NCI-H146 (cell line): ENCODE data around the gene CCDC6.

ENCODE experiments used
- DNase-seq: peaks from one replicate; lab custom pipeline; 2025; lab: John Stamatoyannopoulos, UW

CCDC6 gene

DNA sequence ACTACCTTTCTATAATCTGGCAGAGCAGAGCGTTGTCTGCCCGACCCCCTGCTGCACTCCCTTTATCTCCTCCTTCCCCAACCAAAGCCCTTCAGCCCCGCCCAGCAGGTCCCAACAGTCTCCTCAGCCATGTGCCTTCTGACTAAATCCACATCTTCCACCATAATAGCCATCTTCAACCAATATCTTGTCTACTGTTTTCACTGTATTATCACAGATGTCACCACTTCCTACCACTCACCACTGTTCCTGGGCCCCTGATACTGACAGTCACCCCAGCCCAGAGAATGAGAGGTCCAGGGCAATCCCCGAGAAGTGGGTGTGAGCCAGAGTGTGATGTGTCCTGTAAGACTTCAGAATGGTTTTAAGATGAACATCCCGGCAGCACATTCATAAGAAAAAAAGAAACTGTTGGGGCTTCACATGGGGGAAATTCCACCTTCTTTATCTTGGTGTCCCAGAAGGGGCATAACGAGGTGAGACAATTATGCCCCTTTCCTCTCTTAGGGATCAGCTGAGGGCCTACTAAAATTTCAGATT lies 25.3 kb downstream of the CCDC6 start:
- DNase-seq = no peak

DNA sequence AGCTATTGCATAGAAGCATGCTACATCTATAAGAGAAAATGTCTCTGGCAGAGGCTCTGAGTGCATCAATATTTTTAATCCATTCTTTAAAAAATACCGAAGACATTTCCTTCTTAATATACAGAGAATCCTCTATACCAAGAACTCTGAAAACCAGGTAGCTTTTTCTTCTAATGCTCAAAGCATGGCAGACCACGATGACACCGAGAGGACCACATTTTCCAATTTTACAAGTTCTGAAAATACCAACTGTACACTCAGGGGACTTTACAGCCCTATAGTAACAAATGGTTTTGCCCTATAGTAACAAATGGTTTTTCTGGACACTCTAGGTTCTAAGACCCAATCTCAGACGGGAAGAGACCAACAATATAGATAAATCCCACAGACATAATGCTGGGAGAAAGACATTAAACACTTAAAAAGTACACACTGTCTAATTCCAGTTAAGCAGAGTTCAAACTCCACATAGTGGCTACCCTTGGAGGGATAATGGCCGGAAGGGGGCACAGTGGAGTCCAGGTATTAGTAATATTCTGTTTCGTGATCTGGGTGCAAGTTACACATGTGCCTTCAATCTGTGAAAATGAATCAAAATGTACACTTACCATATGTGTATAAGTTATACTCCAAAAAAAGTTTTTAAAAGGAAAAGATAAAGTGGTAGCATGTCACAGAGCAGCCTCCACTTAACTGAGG lies 26.2 kb downstream of the CCDC6 start:
- DNase-seq = no peak

DNA sequence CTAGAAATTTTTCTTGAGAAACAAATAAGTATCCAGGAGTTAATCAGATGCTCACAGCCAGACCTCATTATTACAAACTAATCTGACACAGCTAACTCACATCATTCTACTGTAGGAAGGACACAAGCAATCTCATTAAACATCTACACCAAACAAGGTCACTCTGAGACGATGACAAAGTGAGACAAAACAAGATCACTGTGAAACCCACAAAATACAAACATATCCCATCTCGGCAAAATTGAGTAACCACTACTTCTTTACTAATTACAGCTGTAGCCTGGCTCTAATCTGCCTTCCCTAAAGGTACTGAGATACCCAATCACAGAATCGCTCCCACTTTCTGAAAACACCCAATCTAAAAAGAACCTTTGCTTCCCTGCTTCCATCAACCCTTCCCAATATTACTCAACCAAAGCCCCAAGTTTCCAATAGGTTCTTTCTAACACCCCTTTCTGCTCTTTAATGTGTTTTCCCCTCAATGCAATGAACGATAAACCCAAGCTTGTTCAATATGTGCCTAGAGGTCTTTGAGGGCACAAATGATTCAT lies 26.9 kb downstream of the CCDC6 start:
- DNase-seq = no peak

DNA sequence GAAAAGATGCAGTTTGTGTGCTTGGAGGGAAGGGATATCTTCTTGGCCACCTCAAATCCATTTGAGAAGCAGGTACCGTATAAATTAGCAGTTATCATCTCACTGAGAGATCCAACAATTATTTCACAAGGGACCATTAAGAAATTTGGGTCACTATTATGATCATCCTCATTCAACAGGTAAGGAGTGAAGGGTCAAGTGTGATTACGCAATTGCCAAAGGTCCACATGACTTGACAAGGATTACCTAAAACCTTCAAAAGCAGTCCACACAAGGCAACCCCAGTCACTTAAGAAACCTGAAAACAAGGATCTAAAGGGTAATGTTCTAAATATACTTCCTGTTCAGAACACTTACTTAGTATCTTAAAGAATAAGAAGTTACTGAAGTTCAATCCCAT lies 27.4 kb downstream of the CCDC6 start:
- DNase-seq = no peak

DNA sequence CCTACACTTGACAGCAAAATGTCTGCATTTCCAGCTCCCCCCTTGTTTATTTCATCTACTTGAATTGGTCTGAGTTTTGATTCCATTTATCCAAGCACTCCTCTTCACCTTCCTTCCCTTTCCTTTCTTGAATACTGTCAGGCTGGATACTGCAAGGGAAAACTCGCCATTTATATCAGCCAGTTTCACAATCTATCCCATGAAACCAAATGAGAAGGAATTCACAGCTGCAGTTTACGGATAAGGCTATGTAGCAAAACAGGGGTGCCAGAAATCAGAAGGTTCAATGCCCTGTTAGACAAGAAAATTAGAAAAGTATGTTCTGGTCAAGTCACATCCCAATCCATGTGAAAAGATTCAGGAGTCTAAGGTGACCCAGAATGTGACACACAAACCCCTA lies 28.1 kb downstream of the CCDC6 start:
- DNase-seq = no peak

DNA sequence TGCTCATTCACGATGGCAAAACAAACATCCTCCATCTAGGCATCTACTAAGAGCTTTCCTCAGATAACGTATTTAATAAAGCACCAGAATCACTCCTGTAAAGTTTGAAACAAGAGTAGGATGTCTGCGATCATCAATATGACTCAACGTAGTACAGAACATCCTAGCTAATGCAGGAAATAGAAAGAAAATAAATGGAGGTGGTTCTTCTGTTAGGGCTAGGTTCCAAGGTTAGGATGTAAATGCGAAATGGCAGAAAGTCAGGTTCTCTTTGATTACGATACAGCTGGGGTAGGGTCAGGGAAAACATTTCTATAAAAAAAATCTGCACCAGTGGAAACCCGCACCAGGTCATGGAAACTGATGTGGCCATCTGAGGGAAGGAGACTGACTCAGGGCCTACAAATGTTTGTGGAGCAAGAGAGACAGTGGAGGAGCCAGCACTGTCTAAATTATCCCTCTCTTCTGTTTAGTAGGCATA lies 29.1 kb downstream of the CCDC6 start:
- DNase-seq = no peak

DNA sequence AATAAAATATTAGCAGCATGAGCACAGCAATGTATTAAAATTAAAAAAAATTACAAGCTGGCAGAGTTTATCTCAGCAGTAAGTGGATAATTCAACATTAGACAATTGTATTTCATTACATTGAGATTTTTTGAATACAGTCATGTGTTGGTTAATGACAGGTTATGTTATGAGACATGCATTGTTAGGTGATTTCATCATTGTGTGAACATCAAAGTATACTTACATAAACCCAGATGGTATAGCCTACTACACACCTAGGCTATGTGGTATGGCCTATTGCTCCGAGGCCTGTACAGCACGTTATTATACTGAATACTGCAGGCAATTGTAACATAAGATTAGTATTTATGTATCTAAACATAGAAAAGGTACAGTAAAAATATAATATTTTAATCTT lies 29.7 kb downstream of the CCDC6 start:
- peak; percentile 47 for DNase-seq

DNA sequence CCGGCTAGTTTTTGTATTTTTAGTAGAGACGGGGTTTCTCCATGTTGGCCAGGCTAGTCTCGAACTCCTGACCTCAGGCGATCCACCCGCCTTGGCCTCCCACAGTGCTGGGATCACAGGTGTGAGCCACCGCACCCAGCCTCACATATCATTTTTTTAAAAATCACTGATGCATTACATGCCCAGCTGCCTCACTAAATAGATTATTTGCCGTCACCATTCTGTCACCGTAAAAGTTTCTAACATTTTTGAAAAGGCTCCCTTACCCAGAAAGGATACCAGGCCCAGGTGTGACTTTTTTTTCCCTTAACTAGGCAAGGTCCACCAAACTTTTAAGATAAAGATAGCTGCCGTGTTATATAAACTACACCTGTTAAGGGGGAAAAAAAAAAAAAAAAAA lies 30.1 kb downstream of the CCDC6 start:
- peak; percentile 46 for DNase-seq

DNA sequence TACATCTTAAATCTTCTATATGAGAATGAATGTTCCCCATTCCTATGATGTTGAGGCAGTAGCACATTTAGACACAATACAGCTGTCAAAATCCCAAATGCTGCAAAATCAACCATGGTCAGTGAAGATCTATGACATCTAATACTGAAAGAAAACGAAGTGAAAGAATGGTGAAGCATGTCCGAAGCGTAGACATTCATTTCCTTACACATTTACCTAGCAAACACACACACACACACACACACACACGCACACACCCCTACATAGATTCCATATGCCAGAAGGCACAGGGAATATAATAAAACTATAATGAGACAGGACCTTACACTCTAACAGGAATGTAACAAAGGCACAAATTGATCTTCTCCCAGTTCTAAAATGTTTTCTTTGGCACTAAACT lies 32.5 kb downstream of the CCDC6 start:
- DNase-seq = no peak

DNA sequence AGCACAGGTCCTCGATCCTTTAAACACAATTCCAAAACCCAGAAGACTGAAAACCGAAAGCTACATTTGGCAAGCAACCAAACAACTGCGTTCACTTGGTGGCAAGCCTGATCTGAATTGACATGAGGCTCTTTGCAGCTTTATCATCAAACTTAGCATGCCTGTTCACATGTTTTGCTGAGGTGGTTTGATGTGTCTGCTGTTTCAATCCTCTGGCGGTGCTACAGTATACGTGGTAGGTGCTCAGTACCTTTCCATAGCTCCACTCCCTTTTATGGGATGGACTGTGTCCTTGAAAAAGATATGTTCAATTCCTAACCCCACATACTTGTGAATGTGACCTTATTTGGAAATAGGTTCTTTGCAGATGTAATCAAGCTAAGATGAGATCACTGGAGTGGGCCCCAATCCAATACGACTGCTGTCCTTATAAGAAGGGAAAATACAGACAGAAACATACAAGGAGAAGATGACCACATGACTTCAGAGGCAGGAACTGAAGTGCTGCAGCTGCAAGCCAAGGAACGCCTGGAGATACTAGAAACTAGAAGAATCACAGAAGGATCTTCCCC lies 33.4 kb downstream of the CCDC6 start:
- DNase-seq = no peak

DNA sequence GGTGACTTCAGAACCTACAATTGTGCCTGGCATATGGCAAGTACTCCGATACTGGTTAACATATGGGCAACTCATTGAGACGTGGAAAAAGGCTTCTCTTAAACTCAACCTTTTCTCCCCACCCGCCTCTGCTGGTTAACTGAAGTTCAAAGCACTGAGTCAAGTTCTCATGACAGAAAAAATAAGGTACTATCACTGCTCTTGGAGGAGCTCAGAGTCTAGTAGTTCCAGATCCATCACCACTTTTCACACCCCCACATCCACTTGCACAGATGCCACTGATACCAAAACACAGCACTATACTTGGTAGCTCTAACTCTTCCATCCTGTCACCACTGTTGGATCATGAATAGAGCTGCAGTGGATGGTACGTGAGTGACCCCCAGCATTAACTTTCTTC lies 36.2 kb downstream of the CCDC6 start:
- no peak for DNase-seq

DNA sequence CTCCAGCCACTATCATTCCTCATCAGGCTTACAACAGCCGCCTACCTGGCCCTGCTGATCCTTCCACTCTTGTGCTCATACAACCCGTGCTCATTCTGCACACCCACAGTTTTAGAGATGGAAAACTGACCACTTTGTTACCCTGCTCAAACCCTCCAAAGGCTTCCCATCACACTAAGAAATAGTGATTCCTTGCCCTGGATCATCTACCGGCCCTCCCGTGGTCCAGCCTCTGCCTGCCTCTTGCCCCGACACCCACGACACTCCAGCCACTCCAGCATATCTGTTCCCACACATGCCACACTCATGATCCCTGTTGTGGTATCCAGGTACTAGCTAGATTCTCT lies 36.8 kb downstream of the CCDC6 start:
- no peak for DNase-seq

DNA sequence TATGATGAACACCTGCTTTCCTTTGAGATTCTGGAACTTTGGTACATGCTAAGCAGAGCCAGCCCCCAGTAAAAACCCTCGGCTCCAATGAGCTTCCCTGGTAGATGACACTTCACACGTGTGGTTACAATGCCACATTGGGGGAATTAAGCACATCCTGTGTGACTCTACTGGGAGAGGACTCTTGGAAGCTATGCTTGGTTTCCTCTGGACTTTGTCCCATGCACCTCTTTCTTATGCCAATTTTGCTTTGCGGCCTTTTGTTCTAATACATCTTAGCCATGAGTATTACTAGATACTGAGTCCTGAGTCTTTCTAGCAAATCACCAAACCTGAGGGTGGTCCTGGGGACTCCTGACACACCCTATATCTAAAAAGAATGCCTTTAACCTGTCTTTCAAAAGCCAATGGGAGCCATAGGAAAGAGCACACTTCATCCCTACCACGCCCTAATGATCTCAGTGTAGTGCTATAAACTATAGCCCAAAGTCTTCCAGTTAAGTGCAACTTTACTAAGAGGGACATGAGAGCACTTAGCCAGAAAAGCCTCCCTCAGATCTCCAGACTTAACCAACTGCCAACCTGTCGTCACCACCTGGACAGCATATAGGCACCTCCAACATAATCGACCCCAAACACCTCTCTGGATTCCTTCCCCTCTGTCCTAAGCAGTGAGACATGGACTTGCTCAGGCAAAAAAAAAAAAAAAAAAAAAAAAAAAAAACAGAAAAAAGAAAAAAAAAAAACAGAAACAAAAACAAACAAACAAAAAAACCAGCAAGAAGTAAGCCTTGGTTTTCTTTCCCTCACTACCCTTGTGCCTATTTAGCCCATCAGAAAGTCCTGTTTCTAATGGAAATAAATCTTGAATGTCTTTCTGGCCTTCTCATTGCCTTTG lies 37.4 kb downstream of the CCDC6 start:
- DNase-seq = no peak

DNA sequence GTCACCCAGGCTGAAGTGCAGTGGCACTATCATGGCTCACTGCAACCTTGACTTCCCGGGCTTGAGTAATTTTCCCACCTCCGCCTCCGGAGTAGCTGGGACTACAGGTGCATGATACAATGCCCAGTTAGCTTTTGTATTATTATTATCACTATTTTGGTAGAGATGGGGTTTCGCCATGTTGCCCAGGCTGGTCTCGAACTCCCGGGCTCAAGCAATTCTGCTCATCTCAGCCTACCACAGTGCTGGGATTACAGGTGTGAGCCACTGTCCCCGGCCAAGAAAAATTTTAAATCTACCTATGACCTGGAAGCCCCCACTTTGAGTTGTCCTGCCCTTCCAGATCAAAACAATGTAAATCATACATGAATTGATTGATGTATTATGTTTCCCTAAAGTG lies 38.8 kb downstream of the CCDC6 start:
- no peak for DNase-seq

DNA sequence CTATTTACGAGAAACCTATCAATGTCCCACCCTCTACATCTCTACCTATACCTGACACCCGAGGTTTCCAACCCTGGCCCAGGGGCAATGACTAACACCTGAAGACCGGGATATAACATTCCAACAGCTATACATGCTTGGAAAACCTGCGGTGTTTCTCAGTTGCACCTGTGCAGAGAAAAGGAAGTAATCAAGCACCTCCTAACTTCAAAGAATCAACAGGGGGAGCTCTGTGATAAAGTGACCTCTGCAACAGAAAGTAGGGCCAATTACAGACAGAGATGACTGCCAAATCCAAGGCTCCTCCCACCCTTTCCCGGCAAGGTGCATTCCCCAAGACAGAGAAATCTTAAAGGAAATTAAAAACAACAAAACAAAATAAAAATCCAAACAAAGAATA lies 41.3 kb downstream of the CCDC6 start:
- peak; percentile 65 for DNase-seq

DNA sequence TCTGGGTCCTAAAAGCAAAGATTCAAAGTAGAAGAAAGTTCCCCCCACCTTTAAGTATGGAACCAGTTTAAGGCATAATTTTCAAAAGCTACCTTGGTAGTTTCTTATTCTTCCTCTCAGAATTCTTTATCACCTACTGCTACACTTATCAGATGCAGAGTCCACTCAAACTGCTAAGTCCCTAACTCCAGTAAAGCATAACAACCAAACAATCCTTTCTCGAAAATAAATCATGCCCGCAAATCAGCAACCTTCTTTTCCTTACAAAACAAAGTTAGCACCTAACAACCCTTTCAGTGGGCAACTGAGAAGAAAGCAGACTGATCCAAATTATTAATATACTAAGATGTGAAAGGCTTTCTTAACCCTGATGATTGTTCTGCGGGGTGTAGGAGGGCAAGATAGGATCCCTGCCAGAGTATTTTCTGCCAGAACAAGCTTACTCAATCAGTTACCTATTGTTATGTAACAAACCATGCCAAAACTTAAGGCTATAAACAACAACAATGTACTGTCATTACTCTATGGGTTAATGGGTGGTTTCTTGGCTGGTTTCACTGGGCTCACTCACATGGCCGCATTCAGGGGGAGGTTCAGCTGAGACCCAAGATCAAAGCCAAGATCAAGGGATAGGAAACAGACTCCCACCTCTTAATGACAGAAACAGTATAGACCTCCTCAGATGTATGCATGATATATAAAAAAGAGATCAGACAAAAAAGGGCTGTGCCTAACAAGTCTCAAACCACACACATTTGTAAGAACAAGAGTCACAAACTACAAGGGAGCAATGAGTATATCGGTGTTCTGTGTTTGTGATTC lies 42.0 kb downstream of the CCDC6 start:
- DNase-seq = no peak

DNA sequence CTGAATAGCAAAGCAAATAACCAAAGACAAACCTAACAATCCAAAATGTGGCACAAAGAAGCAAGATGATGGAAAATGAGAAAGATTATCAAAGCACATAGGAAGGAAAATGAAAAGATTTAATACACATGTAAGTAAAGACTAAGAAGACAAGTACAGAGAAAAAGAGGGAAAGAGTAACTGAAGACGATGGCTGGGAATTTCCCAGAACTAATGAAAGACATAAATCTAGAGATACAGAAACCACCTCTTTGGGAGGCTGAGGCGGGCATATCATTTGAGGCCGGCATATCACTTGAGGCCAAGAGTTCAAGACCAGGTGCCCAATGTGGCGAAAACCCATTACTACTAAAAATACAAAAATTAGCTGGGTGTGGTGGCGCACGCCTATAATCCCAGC lies 46.8 kb downstream of the CCDC6 start:
- DNase-seq = no peak

DNA sequence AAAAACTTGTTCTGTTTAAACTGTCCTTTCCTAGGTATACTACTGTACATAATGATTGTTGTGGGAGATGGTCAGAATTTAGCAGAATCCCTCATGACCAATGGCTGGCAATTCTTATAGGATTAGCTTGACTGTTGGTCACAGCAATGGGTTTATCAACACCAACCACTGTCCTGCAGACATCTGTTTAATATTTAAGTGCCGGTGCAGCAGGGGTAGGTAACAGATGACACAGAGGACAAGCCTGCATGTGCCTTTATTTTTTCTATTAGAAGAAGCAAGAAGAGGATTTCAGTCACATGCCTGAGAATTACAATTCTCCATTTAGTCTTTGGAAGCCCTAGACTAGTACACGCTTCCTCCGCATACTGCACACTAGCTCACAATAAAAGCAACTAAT lies 48.4 kb downstream of the CCDC6 start:
- no peak for DNase-seq

DNA sequence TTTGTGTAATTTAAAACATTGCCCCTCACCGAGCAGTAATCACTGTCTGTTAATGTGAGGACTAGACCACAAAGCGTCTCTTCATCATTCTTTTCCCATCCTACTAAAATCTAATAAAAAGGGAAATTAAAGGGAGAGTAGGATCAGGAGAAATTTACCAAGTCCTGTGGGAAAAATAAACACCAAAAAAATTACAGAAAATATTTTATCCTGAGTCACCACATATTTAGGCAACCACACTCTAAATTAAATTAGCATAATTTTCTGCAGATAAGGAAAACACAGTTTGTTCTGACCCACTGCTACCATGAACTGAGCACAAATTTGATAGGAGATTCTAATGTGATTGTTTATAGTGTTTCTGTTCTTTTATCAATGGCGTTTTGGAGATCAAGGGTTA lies 49.3 kb downstream of the CCDC6 start:
- no peak for DNase-seq

DNA sequence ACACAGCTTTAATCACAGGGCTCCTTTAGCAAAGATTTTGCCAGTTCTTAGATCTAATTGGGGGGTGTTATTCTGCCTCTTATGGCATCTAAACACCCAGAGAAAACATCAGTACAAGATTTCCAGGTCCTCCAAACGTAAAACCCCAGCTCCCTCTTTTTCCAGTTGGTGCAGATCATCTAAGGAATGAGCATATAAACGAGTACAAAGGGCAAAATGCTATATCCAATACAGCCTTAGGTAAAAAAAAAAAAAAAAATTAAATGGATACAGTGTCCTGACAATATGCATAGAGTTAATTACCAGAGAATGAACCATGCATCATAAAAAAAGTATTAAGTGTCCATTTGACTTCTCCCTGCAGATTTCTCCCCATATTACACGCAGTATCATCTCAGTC lies 50.3 kb downstream of the CCDC6 start:
- no peak for DNase-seq

DNA sequence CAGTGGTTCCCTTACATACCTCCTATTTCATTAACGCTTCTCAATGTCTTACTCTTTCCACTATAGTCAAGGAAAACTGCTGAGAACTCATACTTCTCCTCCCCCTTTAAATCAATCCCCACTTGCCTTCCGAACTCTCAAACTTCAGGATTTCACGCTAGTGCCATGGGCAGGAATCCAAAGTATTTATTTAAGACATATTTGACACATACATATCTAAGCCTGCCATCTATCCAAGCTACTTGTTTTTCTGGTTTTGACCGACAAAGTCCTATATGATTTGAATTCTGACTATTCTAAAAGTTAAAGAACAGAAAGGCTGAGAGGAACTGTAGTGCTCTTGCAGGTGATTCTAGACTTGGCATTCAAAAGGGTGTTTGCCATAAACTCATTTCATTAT lies 51.8 kb downstream of the CCDC6 start:
- DNase-seq = no peak

DNA sequence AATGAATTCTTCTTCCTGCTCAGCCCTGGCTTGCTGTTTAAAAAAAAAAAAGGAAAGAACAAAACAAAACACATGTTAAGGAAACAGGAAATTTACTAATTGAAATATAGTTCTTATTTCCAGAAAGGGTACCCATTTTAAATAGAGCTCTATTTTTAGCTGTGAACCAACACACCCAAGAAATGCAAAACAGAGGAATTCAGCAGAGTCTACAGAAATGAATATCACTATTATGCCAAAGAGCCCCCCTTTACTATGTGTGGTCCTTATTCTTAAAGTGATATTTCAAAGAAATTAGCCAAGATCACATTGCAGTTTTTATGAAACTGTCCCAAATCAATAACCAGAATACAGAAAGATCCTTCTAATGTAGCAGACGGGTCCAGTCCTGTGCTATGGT lies 53.7 kb downstream of the CCDC6 start:
- DNase-seq = no peak
